Measurements from ENCODE around the gene CYBB. TPM values are rescaled to one million over a fixed set of nuclear protein-coding genes. Genes with fewer than 3 reads are reported as not detected.

Gene CYBB
- total RNA-seq, 1 donor from 2014 or later = 0.32 TPM

GRCh38 chrX:37830371-37830770, 50.5 kb downstream of the CYBB start:
- intact Hi-C loops (cut with micrococcal nuclease) = no loop called here

GRCh38 chrX:37834937-37835336, 55.1 kb downstream of the CYBB start:
- intact Hi-C loops (cut with micrococcal nuclease) = no loop called here

GRCh38 chrX:37840931-37841330, 61.1 kb downstream of the CYBB start:
- intact Hi-C loops (cut with micrococcal nuclease) = loop anchor here (10.0 kb wide), 1 partner anchor 964 kb away; the partner anchor contains the start of gene MID1IP1

GRCh38 chrX:37844622-37845021, 64.8 kb downstream of the CYBB start:
- intact Hi-C loops (cut with micrococcal nuclease) = loop anchor here (5.0 to 10.0 kb wide), 3 partner anchors 133 to 960 kb away; partner anchors contain the start of genes MID1IP1 and XK

GRCh38 chrX:37846141-37846540, 66.3 kb downstream of the CYBB start:
- intact Hi-C loops (cut with micrococcal nuclease) = loop anchor here (1.0 to 10.0 kb wide), 5 partner anchors 91 to 959 kb away; partner anchors contain the start of genes MID1IP1, RPGR and XK

GRCh38 chrX:37846558-37846933, 66.7 kb downstream of the CYBB start:
- intact Hi-C loops (cut with micrococcal nuclease) = loop anchor here (1.0 to 10.0 kb wide), 5 partner anchors 92 to 958 kb away; partner anchors contain the start of genes MID1IP1, RPGR and XK

- intact Hi-C loops (cut with micrococcal nuclease) = loop anchor here (1.0 to 10.0 kb wide), 7 partner anchors 22 to 958 kb away; partner anchors contain the start of genes MID1IP1, RPGR and XK
Observed at GRCh38 chrX:37846934-37847732, 67.3 kb downstream of the CYBB start, which contains the start of gene DYNLT3. DYNLT3 (minus strand) TSS chrX:37847571; CDS start chrX:37847510, 61 bp downstream.

- intact Hi-C loops (cut with micrococcal nuclease) = loop anchor here (1.0 to 10.0 kb wide), 6 partner anchors 22 to 957 kb away; partner anchors contain the start of genes MID1IP1 and XK
Observed at GRCh38 chrX:37847733-37848197, 67.9 kb downstream of the CYBB start.

GRCh38 chrX:37854148-37854547, 74.3 kb downstream of the CYBB start:
- intact Hi-C loops (cut with micrococcal nuclease) = no loop called here

GRCh38 chrX:37854748-37855147, 74.9 kb downstream of the CYBB start:
- intact Hi-C loops (cut with micrococcal nuclease) = no loop called here

GRCh38 chrX:37860721-37861120, 80.9 kb downstream of the CYBB start:
- intact Hi-C loops (cut with micrococcal nuclease) = no loop called here

GRCh38 chrX:37862851-37863250, 83.0 kb downstream of the CYBB start:
- intact Hi-C loops (cut with micrococcal nuclease) = no loop called here

Other genes starting within 250 kb of the CYBB start
- 0.47 and 0.49 TPM in 2 replicates for gene LANCL3, start 208.4 kb upstream of the CYBB start, total RNA-seq
- gene XK, start 94.3 kb upstream of the CYBB start, total RNA-seq = 0.15 and 0.20 TPM in 2 replicates
- 12.1 and 16.2 TPM in 2 replicates for gene DYNLT3, start 67.5 kb downstream of the CYBB start, total RNA-seq
- not detected in 2 replicates for gene SYTL5, start 226.5 kb downstream of the CYBB start, total RNA-seq

Measured in T-helper 1 cell treated with Interleukin-12 subunit alpha and Interleukin-12 subunit beta and Interleukin-4 antibody, amounts not matched to agents 30 ng/mL and 1 ng/mL, for 36 hours (primary cell).